IPS DF 6.9 (cell line): ENCODE data around the gene DNAJC16.
"Not testable (repeated sequence)": the region's sequence is repeated elsewhere in the genome, so short reads cannot be mapped to it uniquely, and the experiment has no call there.

Experiments used
- DNase-seq: peaks from one replicate; pipeline ENCODE4 v3.0.0-alpha.2; 2013; ENCODE audit warnings: low read depth, low spot score
- H3K27ac ChIP-seq: one replicate; pipeline ENCODE4 v1.5.1; 2013; ENCODE audit warnings: low read length, control low read depth
- H3K27me3 ChIP-seq: 2 replicates; pipeline ENCODE4 v1.6.1; 2013; ENCODE audit warnings: mild to moderate bottlenecking, low read length; ENCODE audit not compliant: control insufficient read depth, insufficient read depth
- H3K36me3 ChIP-seq: 2 replicates; pipeline ENCODE4 v1.6.1; 2013; ENCODE audit warnings: low read length; ENCODE audit not compliant: control insufficient read depth, insufficient read depth
- H3K4me1 ChIP-seq: 2 replicates; pipeline ENCODE4 v1.6.1; 2013; ENCODE audit warnings: low read length; ENCODE audit not compliant: control insufficient read depth, insufficient read depth
- H3K4me3 ChIP-seq: 2 replicates; pipeline ENCODE4 v1.5.1; 2013; ENCODE audit warnings: mild to moderate bottlenecking, low read length
- H3K9me3 ChIP-seq: 2 replicates; pipeline ENCODE4 v1.6.1; 2013; ENCODE audit warnings: low read length, inconsistent platforms; ENCODE audit not compliant: control insufficient read depth, insufficient read depth
- WGBS: extraction: QIAGEN DNeasy Blood & Tissue Kit; methylation state at CpG from one replicate; pipeline ENCODE4 v1.1.7; 2013; ENCODE audit warnings: mixed read lengths, missing lambda C conversion rate; ENCODE audit not compliant: insufficient read length, insufficient coverage; 5-methylcytosine and 5-hydroxymethylcytosine counted together

DNAJC16 gene

GRCh38 chr1:15579683-15580047 is 53.0 kb downstream of the DNAJC16 start:
- no peak overlapping the region for H3K27ac ChIP-seq
- H3K36me3 ChIP-seq: no peaks in the 10 kb centered on the region
- no peaks in the 10 kb centered on the region for H3K4me1 ChIP-seq
- no peak overlapping the region for H3K4me3 ChIP-seq
- H3K9me3 ChIP-seq: no peaks in the 10 kb centered on the region
- H3K27me3 ChIP-seq: no peaks in the 10 kb centered on the region
- no peak for DNase-seq

DNA sequence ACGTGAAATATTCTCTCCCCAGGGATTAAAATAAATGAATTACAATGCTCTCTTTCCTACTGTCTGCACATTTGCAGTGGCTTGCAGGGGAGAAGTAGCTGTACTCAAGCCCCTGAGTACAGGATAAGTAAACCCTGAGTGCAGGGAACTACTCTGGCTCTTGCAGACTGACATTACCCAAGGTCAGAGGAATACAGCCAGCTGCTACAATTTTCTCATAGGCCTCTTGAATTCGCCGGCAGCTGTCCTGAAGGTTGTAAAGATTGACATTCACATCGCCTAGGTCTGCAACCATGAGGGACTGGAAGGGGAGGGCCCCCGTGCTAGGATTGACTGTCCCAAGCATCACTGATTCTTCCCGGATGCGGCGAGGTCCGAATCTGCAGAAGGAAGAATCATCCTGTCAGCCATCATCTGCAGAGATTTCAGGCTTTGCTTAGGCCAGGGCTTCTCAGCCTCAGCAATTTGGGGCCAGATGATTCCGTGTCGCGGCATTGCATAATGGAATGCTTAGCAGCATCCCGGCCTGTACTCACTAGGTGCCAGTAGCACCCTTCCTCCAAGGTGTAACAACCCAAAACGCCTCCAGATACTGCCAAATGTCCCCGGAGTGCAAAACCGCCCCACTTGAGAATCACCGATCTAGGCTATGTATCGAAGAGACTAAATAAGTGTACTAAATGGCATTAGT is 56.5 kb downstream of the DNAJC16 start:
- H3K9me3 ChIP-seq: no peaks in the 10 kb centered on the region
- DNase-seq: no peak

GRCh38 chr1:15584489-15585363 is 58.1 kb downstream of the DNAJC16 start, which contains the start of gene AGMAT:
Gene AGMAT, minus strand, starts transcription at chr1:15585051. Its CDS starts 84 bp downstream, at chr1:15584967.
- no peaks in the 10 kb centered on the region for H3K27me3 ChIP-seq
- no CpG with 5 or more reads among the region's 68 CpGs for WGBS
- no peaks in the 10 kb centered on the region for H3K4me1 ChIP-seq
- peak within 1 kb of the TSS; percentile 53; the same call in 1 of the 2 replicates for H3K4me3 ChIP-seq
- peak; percentile 78 for DNase-seq
- no peaks in the 10 kb centered on the region for H3K9me3 ChIP-seq
- H3K27ac ChIP-seq: no peak within 1 kb of the TSS
- no peaks in the 10 kb centered on the region for H3K36me3 ChIP-seq

More for the DNA sequence above, 56.5 kb downstream of the DNAJC16 start:
- no peaks in the 10 kb centered on the region for H3K36me3 ChIP-seq
- no peak overlapping the region for H3K27ac ChIP-seq
- H3K27me3 ChIP-seq: no peaks in the 10 kb centered on the region
- no peak overlapping the region for H3K4me3 ChIP-seq
- H3K4me1 ChIP-seq: no peaks in the 10 kb centered on the region
- no CpG with 5 or more reads among the region's 18 CpGs for WGBS

DNA sequence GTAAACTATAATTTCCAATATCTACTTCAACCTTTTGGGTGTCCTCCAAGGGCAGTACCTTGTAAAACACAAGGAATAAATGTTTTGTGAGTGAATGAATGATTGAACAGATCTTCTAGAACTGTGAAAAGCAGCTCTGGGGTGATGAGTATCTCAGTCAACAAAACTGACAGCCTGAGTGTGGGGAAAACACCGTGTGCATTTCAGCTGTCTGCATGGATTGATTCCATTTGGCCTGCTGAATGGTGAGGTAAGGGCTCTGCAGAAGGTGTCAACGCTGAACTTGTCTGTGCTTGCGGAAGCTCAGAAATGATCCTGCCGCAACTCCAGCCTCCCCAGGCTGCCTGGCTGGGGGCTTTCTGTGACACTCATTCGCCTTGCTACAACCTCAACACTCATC is 65.6 kb downstream of the DNAJC16 start:
- Histone ChIP-seq H3K9me3 (no peaks in the 10 kb centered on the region), H3K36me3 (no peaks in the 10 kb centered on the region), H3K4me1 (no peaks in the 10 kb centered on the region), H3K27me3 (no peaks in the 10 kb centered on the region), H3K27ac (no peak overlapping the region), H3K4me3 (no peak overlapping the region)
- WGBS: no CpG with 5 or more reads among the region's 5 CpGs
- DNase-seq: no peak

GRCh38 chr1:15595809-15596617 is 69.4 kb downstream of the DNAJC16 start:
- DNase-seq: no peak
- Histone ChIP-seq H3K27me3 (no peaks in the 10 kb centered on the region), H3K36me3 (no peaks in the 10 kb centered on the region), H3K9me3 (no peaks in the 10 kb centered on the region), H3K27ac (no peak overlapping the region), H3K4me1 (no peaks in the 10 kb centered on the region), H3K4me3 (no peak overlapping the region)
- no CpG with 5 or more reads among the region's 5 CpGs for WGBS

DNA sequence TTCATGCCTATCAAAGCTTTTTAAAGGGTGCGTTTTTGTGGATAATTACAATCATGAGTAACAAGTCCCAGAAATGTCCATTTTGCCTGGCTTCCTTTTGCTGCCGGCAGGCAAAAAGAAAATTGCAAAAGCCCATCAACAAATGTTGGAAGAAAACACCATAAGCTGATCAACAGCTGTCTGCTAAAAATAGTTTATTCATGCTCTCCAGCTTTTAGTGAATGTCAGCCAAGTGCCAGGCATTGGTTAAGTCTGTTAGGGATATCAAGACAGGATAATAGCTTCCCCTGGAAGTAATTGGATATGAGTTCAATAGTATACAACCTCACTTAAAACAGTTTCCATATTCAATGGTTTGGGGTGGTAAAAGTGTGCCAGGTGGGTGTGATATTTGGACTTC is 71.8 kb downstream of the DNAJC16 start:
- WGBS: no CpG with 5 or more reads among the region's 2 CpGs
- H3K27ac ChIP-seq: no peak overlapping the region

DNA sequence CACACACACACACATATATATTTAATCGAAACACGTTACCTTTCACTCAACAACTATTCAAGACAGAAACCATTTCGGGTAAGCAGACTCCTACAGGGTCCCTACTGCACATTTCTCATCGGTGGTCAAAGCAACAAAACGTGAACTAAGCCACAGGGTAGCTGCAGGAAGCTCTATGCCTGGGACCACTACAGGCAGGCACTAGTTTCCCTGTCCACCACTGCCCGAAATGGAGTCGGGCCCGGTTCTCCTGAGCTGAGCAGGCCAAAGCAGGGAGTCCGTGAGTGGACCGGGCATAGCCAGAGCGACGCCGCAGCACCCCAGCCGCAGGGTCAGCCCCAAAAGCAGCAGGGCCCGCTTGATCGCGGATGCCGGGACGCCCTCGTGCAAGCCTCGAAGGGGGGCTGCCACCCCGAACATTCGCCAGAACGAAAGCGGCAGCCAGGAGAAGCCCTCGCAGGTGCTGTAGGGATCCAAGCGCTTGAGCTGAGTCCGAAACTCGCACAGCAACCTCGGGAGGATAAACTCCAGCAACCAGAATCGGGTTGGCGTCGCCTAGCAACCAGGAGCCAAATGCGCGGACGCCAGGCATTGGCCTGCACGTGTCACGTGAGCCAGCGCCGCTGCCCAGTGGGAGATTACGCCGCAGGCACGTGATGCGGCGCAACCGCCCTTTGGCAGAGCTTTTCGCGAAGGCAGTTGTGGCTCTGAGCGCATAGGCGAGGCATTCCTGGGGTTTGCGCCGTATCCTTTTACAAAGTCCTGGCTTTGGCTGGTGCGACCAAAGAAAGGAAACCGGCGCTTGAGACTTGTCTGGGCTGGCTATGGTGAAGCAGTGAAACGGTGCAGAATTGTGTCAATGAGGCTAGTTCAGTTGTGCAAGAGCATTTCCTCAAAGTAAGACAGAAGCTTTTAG is 76.7 kb downstream of the DNAJC16 start:
- H3K27me3 ChIP-seq: no peaks in the 10 kb centered on the region
- no peaks in the 10 kb centered on the region for H3K36me3 ChIP-seq
- DNase-seq: peak; percentile 96
- WGBS: 100% methylated on average over 2 of the region's 56 CpGs
- H3K4me1 ChIP-seq: no peaks in the 10 kb centered on the region
- H3K4me3 ChIP-seq: peak overlapping the region; percentile 35; the same call in 1 of the 2 replicates
- no peaks in the 10 kb centered on the region for H3K9me3 ChIP-seq
- H3K27ac ChIP-seq: no peak overlapping the region

More for the DNA sequence above, 71.8 kb downstream of the DNAJC16 start:
- Histone ChIP-seq H3K4me1 (no peaks in the 10 kb centered on the region), H3K36me3 (no peaks in the 10 kb centered on the region), H3K9me3 (no peaks in the 10 kb centered on the region), H3K4me3 (no peak overlapping the region), H3K27me3 (no peaks in the 10 kb centered on the region)
- DNase-seq: no peak

GRCh38 chr1:15603966-15604282 is 77.3 kb downstream of the DNAJC16 start:
- not testable (repeated sequence) for H3K27me3 ChIP-seq, H3K4me1 ChIP-seq, H3K9me3 ChIP-seq, DNase-seq, H3K27ac ChIP-seq, H3K36me3 ChIP-seq, H3K4me3 ChIP-seq
- no CpG with 5 or more reads among the region's 13 CpGs for whole genome bisulfite sequencing

DNA sequence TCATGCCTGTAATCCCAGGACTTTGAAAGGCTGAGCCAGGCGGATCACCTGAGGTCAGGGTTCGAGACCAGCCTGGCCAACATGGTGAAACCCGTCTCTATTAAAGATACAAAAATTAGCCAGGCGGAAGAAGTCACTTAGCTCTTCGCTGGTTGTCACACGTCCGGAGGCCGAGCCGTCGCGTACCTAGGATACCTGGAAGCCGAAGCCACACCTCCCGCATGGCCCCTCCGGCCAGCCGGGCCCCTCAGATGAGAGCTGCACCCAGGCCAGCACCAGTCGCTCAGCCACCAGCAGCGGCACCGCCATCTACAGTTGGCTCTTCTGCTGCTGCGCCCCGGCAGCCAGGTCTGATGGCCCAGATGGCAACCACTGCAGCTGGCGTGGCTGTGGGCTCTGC is 77.8 kb downstream of the DNAJC16 start:
- H3K9me3 ChIP-seq, H3K36me3 ChIP-seq, DNase-seq, H3K27me3 ChIP-seq, H3K27ac ChIP-seq, H3K4me1 ChIP-seq, H3K4me3 ChIP-seq: not testable (repeated sequence)
- no CpG with 5 or more reads among the region's 21 CpGs for WGBS
